Measurements from ENCODE around the gene AGAP4. TPM values are rescaled to one million over a fixed set of nuclear protein-coding genes. Genes with fewer than 3 reads are reported as not detected.
"Not testable (repeated sequence)": the region's sequence is repeated elsewhere in the genome, so short reads cannot be mapped to it uniquely, and the experiment has no call there.

The AGAP4 gene
- total RNA-seq (100 to 1,000 TPM in 1 of 5 donors, 10 to 100 TPM in 2, 1 to 10 TPM in 2; 9.4 to 195 (median 44.8) TPM), polyA plus RNA-seq (10 to 100 TPM in 1 of 3 donors, 1 to 10 TPM in 2; 4.0 to 18.2 (median 8.7) TPM)
- long read RNA-seq, donor 1 = 0 reads
- long read RNA-seq, donor 2 = 0 reads
- long read RNA-seq, donor 3, partial matches to known transcripts = 0 of 1 reads
- long read RNA-seq, donor 3, other reads (novel, unspliced or antisense) = 0 of 1 reads
- long read RNA-seq, donor 4, partial matches to known transcripts = 0 of 6 reads
- long read RNA-seq, donor 4, other reads (novel, unspliced or antisense) = 6 of 6 reads
- long read RNA-seq, donor 5 = 0 reads
- long read RNA-seq, donor 6, partial matches to known transcripts = 51 of 154 reads
- long read RNA-seq, donor 6, other reads (novel, unspliced or antisense) = 102 of 154 reads
- long read RNA-seq, donor 7, partial matches to known transcripts = 45 of 83 reads
- long read RNA-seq, donor 7, other reads (novel, unspliced or antisense) = 38 of 83 reads
- long read RNA-seq, donor 8, partial matches to known transcripts = 7 of 8 reads
- long read RNA-seq, donor 8, other reads (novel, unspliced or antisense) = 0 of 8 reads
- long read RNA-seq, donor 9 = 0 reads
- long read RNA-seq, donor 10 = 0 reads

GRCh38 chr10:45847400-45847799, at the start of gene AGAP4:
Gene AGAP4, minus strand, starts transcription at chr10:45847500. Its CDS starts 153 bp downstream, at chr10:45847347.
- intact Hi-C loops (cut with DNase I; ENCODE audit: low total_unique reads); DNase-seq; H3K4me3 ChIP-seq; H3K9me3 ChIP-seq; H3K27ac ChIP-seq; H3K4me1 ChIP-seq; H3K27me3 ChIP-seq; H3K36me3 ChIP-seq: not testable (repeated sequence)
- 99 to 100% methylated on average over 4 to 9 of the region's 15 CpGs; no CpG with 5 or more reads in 3 of the 5 donors for WGBS, 5 donors

- intact Hi-C loops (cut with DNase I; ENCODE audit: low total_unique reads); H3K27ac ChIP-seq; H3K9me3 ChIP-seq; H3K36me3 ChIP-seq; H3K4me3 ChIP-seq; DNase-seq; H3K4me1 ChIP-seq; H3K27me3 ChIP-seq: not testable (repeated sequence)
- 96 to 100% (median 97%) methylated on average over 3 to 4 of the region's 4 CpGs; no CpG with 5 or more reads in 1 of the 5 donors for WGBS, 5 donors
These were observed 43.4 kb upstream of the AGAP4 start for GRCh38 chr10:45890721-45891120.

- H3K36me3 ChIP-seq; H3K4me3 ChIP-seq; DNase-seq; H3K27ac ChIP-seq; H3K4me1 ChIP-seq; H3K27me3 ChIP-seq; intact Hi-C loops (cut with DNase I; ENCODE audit: low total_unique reads); H3K9me3 ChIP-seq: not testable (repeated sequence)
- WGBS, 5 donors = 90 to 100% (median 95%) methylated on average over 1 of the region's 1 CpG
These were observed 42.4 kb upstream of the AGAP4 start for GRCh38 chr10:45889539-45890230.

- H3K36me3 ChIP-seq; H3K27ac ChIP-seq; H3K4me1 ChIP-seq; DNase-seq; H3K9me3 ChIP-seq; H3K4me3 ChIP-seq; H3K27me3 ChIP-seq; intact Hi-C loops (cut with DNase I; ENCODE audit: low total_unique reads): not testable (repeated sequence)
- no CpG with 5 or more reads among the region's 2 CpGs for WGBS, 5 donors
These were observed 35.6 kb upstream of the AGAP4 start for GRCh38 chr10:45882880-45883279.

GRCh38 chr10:45865404-45865803, 18.1 kb upstream of the AGAP4 start:
- H3K27ac ChIP-seq; H3K4me3 ChIP-seq; H3K27me3 ChIP-seq; DNase-seq; H3K9me3 ChIP-seq; intact Hi-C loops (cut with DNase I; ENCODE audit: low total_unique reads); H3K4me1 ChIP-seq: not testable (repeated sequence)
- peaks cover 0 to 16% (median 7%) of the 10 kb centered on the region in 4 donors for H3K36me3 ChIP-seq
- 93 to 100% (median 98%) methylated on average over 3 to 33 of the region's 33 CpGs for WGBS, 5 donors

GRCh38 chr10:45864264-45864663, 17.0 kb upstream of the AGAP4 start:
- WGBS, 5 donors = 58 to 88% (median 79%) methylated on average over 3 of the region's 3 CpGs; no CpG with 5 or more reads in 1 of the 5 donors
- peaks cover 0 to 16% (median 9%) of the 10 kb centered on the region in 4 donors for H3K36me3 ChIP-seq
- intact Hi-C loops (cut with DNase I; ENCODE audit: low total_unique reads); H3K27me3 ChIP-seq; H3K27ac ChIP-seq; DNase-seq; H3K4me3 ChIP-seq; H3K9me3 ChIP-seq; H3K4me1 ChIP-seq: not testable (repeated sequence)

GRCh38 chr10:45863632-45864031, 16.3 kb upstream of the AGAP4 start:
- H3K4me3 ChIP-seq; H3K4me1 ChIP-seq; H3K9me3 ChIP-seq; DNase-seq; H3K27me3 ChIP-seq; intact Hi-C loops (cut with DNase I; ENCODE audit: low total_unique reads); H3K27ac ChIP-seq: not testable (repeated sequence)
- H3K36me3 ChIP-seq = peaks cover 0 to 16% (median 9%) of the 10 kb centered on the region in 4 donors
- WGBS, 5 donors = 76 to 96% (median 90%) methylated on average over 1 to 2 of the region's 2 CpGs

- H3K36me3 ChIP-seq = peaks cover 0 to 13% (median 5%) of the 10 kb centered on the region in 4 donors
- H3K27me3 ChIP-seq; intact Hi-C loops (cut with DNase I; ENCODE audit: low total_unique reads); DNase-seq; H3K9me3 ChIP-seq; H3K27ac ChIP-seq; H3K4me3 ChIP-seq; H3K4me1 ChIP-seq: not testable (repeated sequence)
- 89 to 99% (median 97%) methylated on average over 4 of the region's 4 CpGs for WGBS, 5 donors
These were observed 10.6 kb upstream of the AGAP4 start for GRCh38 chr10:45857931-45858330.

- DNase-seq; intact Hi-C loops (cut with DNase I; ENCODE audit: low total_unique reads); H3K9me3 ChIP-seq; H3K27ac ChIP-seq; H3K4me1 ChIP-seq; H3K4me3 ChIP-seq; H3K36me3 ChIP-seq; H3K27me3 ChIP-seq: not testable (repeated sequence)
- 67 to 88% (median 81%) methylated on average over 1 to 2 of the region's 3 CpGs; no CpG with 5 or more reads in 1 of the 5 donors for WGBS, 5 donors
These were observed 1.2 kb upstream of the AGAP4 start for GRCh38 chr10:45848467-45848866.

- H3K4me1 ChIP-seq; H3K4me3 ChIP-seq; H3K9me3 ChIP-seq; DNase-seq; H3K27ac ChIP-seq; intact Hi-C loops (cut with DNase I; ENCODE audit: low total_unique reads); H3K27me3 ChIP-seq; H3K36me3 ChIP-seq: not testable (repeated sequence)
- WGBS, 5 donors = 38 to 53% (median 48%) methylated on average over 1 to 2 of the region's 2 CpGs
These were observed 24.4 kb downstream of the AGAP4 start for GRCh38 chr10:45822918-45823317.

- H3K4me1 ChIP-seq; H3K36me3 ChIP-seq; H3K27ac ChIP-seq; H3K27me3 ChIP-seq; intact Hi-C loops (cut with DNase I; ENCODE audit: low total_unique reads); DNase-seq; H3K4me3 ChIP-seq: not testable (repeated sequence)
- H3K9me3 ChIP-seq = peaks cover 0 to 10% (median 3%) of the 10 kb centered on the region in 4 donors
- 72 to 81% (median 78%) methylated on average over 6 of the region's 6 CpGs for WGBS, 5 donors
These were observed 27.0 kb downstream of the AGAP4 start for GRCh38 chr10:45820107-45820830.
